ENCODE measurements around the gene NHLRC2.

GRCh38 chr10:113899952-113900598 lies 45.6 kb downstream of the NHLRC2 start:
- no peak for TF ChIP-seq CTCF (IDR thresholded peaks at IDR 0.05)
- no peak for TF ChIP-seq POLR2A (IDR thresholded peaks at IDR 0.05)
